Activated CD8-positive, alpha-beta memory T cell treated with anti-CD3 and anti-CD28 coated beads, Interleukin-2, amount 50 U/mL, for 1 hour (primary cell): ENCODE results near the gene AHCYL2.
"Not testable (repeated sequence)": the region's sequence is repeated elsewhere in the genome, so short reads cannot be mapped to it uniquely, and the experiment has no call there.

Experiments used
- DNase-seq: peaks from one replicate; pipeline ENCODE4 v3.0.0-alpha.2; 2020; ENCODE audit errors: extremely low read depth

AHCYL2 gene

GRCh38 chr7:129353104-129353503 lies 128.3 kb downstream of the AHCYL2 start:
- not testable (repeated sequence) for DNase-seq

- no peak for DNase-seq
Observed at GRCh38 chr7:129354428-129355157, 129.8 kb downstream of the AHCYL2 start.

- DNase-seq: no peak
Observed at GRCh38 chr7:129356176-129356575, 131.3 kb downstream of the AHCYL2 start.

- no peak for DNase-seq
Observed at GRCh38 chr7:129359176-129359575, 134.3 kb downstream of the AHCYL2 start.

GRCh38 chr7:129359638-129360037 lies 134.8 kb downstream of the AHCYL2 start:
- no peak for DNase-seq

GRCh38 chr7:129361771-129362170 lies 136.9 kb downstream of the AHCYL2 start:
- DNase-seq: no peak

GRCh38 chr7:129362496-129362895 lies 137.7 kb downstream of the AHCYL2 start:
- no peak for DNase-seq

DNA sequence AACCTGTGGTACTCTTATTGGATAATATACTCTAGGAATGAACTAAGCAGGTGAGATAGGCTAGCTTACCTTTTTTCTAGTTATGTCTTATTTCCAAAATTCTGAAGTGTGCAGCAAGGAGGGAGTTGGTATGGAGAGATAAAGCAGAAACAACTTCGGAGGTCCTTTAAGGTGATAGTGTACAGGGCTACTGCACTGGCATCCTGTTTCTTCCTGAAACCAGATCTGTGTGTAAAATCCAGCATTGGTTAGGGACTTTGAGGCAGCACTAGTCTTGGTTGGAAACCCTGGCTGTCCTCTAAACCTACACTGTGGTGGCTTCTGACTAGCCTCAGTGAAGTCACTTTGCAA lies 142.5 kb downstream of the AHCYL2 start:
- no peak for DNase-seq

GRCh38 chr7:129367700-129368388 lies 143.0 kb downstream of the AHCYL2 start:
- peak; percentile 29 for DNase-seq

- DNase-seq: no peak
Observed at GRCh38 chr7:129368389-129368986, 143.7 kb downstream of the AHCYL2 start.

DNA sequence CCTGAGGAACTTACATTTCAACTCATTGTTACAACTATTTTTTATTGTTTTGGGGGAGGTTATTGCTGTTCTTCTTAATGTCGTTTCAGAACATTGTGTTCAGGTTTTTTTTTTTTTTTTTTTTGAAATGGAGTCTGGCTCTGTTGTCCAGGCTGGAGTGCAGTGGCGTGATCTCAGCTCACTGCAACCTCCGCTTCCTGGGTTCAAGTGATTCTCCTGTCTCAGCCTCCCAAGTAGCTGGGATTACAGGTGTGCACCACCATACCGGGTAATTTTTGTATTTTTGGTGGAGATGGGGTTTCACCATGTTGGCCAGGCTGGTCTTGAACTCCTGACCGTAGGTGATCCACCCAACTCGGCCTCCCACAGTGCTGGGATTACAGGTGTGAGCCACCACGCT lies 144.6 kb downstream of the AHCYL2 start:
- DNase-seq: not testable (repeated sequence)

DNA sequence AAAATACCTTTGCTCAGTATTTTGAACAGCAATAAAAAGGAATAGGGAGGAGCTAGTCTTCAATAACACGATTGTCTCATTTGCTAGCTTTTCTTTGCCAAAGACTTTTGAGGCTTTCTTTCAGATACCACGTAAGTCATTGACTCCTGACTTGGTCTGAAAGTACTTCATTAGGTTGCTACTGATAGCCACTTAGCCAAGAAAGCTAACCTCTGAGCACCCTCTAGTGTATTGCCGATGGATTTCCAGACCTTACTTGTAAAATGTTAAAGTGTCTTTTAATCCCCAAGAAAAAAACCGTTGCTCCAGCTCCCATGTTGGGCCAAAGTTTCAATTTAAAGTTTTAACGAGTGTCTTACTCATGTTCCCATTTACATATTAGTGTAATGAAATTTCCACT lies 146.0 kb downstream of the AHCYL2 start:
- no peak for DNase-seq

GRCh38 chr7:129371487-129371886 lies 146.7 kb downstream of the AHCYL2 start:
- DNase-seq: no peak

DNA sequence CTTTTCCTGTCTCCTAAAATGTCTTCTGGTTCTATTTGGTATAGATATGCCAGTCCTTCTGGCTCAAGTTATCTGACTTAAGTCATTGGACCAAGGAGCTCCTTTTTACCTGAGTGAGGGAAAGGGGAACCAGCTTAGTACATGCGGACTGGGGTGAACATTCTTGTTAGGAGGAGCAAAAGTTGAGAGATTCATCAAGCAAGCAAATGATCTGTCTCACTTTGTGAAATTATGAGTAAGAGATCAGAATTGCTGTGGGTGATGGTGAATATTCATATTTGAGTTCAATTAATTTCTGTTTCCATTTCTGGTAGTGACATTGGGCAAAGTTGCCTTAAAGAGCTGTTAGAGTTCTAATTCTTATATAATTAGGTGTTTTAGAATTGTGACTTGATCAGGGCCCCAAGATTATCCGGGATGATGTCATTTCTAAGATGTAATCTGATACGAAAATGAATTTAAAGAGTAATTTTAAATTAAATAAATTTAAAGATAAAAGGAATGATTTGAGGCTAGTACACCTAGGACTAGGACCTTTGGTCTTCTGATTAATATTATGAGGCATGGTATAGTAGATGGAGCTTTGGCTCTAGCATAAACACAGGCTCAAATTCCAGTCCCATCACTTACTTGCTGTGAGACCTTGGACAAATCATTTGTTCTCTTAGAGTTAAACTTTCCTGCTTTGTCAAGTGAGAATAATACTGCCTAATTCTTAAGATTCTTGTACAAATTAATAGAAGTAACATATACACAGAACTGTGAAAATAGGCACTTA lies 149.0 kb downstream of the AHCYL2 start:
- DNase-seq: no peak

DNA sequence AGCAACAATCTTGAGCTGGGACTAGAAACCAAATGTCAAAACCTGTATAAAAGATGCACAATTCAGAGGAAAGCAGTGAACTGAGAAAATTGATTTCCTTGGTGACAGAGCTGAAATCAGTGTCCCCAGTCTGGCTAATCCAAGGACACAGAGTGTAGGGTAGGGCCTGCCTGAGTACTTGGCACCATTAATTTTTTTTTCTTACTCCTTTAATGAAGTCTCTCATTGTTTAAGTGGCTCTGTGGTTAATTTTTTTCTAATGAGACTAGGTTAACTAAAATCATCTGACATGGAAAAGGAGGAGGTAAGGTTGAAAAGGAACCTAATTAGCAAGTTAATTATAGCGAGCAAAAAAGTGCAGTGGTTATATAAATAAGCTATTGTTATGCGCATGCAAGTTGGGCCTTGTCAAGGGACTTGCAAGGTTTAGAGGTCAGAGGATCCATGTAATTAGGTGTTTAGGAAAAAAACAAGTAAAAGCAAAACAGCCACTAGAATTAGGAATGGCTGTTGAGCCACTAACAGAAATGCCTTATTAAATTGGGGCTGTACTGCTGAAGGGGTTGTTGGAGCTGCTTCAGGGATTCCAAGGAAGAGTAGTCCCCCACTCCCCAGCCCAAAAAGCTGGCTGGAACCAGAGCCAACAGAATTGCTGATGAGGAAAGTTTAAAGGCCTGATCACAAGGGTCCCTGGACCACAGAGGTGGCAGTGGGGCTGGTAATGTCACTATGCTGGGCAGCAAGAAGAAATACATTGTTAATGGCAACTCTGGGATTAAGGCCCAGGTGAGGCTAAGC lies 150.5 kb downstream of the AHCYL2 start:
- DNase-seq: no peak

DNA sequence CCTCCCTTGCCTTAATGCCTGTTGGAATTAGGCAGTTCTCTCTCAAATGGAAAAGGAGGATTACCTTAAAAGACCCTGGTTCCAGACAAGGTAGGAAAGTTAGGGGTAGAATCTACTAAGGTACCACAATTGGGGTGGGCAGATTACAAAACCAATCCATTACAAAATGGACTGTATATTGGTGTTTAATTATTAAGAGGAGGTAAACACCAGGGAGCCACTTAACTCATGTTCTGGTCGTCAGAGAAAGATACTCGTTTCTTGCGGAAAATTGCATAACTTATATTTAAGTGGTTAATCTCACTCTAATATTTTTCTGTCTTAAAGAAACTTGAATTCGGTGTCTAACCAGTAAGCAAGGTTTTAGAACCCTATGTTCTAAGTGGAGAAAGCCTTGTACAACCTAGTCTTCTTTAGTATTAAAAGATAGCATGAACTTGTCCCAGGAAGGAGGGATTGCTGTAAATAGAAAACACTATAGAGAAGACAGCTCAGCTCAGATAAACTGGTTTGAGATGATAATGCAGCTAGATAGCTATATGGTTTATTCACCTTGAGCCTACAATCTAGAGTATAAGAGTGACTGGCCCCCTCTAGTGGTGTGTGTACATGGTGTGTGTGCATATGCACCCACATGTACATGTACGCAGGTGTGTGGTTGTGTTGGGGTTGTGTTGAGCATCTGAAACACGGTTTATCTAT lies 151.4 kb downstream of the AHCYL2 start:
- no peak for DNase-seq

DNA sequence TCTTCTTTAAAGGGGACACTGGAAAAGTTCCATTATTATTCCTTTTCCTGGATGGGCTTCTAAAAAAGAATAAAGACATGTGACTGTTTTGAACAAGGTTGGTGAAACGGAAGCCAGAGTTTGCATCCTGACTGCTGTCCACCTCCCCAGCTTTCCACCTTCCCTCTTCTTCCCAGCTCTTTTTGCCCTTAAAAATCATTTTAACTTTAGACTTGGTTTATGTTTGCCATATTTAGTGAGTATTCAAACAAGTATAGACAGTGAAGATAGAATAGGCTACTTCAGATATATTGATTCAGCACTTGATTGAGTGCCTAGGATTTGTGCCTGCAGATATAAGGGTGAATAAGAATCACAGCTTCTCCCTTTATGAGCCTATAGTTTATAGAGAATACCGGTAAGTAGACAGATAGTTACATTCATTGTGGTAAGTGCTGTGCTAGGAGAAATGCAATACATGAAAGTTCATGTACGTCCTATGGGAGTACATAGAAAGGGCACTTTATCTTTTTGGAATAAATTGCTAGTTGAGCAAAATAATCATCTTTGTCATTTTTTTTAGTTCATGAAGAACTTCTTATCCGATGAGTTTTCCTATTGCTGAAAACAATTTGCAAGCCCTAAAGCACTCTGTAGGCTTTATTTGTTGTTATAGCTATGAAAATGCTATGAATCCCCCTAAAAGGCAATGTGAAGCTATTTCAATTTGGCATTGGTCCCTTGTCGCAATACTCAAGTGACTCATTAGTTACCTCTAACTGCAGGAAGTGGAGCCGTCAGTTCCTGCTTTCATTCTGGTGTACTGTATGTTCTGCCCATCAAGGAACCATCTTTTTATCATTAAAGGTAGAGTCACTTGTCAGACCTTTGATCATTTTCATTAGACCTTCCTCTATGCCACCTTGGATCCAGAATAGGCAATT lies 152.2 kb downstream of the AHCYL2 start:
- DNase-seq: no peak

- no peak for DNase-seq
Observed at GRCh38 chr7:129381710-129382484, 157.1 kb downstream of the AHCYL2 start.

GRCh38 chr7:129383542-129384132 lies 158.8 kb downstream of the AHCYL2 start:
- DNase-seq: no peak
